Hepatocyte (in vitro differentiated cells): Measurements from ENCODE around the gene RGS3.

Experiments used
- EZH2 ChIP-seq: fragments of 200-600 bp; sonication (generic); IDR thresholded peaks from 2 replicates; pipeline ENCODE4 v1.6.1; 2016; ENCODE audit warnings: antibody characterized with exemption, mild to moderate bottlenecking, borderline replicate concordance
- TF ChIP-seq, protein P1 (sequence below): fragments of 200-600 bp; sonication (generic); IDR thresholded peaks from 2 replicates; pipeline ENCODE4 v1.5.1; 2016; ENCODE audit warnings: antibody characterized with exemption, mild to moderate bottlenecking; ENCODE audit not compliant: poor library complexity

DNA sequence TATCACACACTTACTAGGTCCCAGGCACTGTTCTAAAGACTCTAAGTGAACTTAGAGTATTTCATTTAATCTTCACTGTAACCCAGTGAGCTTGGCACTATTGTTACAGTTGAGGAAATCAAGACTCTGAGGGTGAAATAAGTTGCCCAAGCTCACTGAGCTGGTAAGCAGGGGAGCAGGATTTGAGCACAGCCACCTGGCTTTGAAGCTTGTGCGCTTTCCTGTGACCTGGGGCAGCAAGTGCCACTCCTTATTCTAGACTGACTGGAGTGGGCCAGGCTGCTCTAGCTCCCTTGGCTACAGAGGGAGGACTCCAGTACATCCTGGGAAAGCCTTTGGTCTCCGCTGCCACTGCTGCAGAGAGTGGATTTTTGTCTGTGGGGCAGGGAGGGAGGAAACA lies 50.0 kb downstream of the RGS3 start:
- TF ChIP-seq, protein P1, sequence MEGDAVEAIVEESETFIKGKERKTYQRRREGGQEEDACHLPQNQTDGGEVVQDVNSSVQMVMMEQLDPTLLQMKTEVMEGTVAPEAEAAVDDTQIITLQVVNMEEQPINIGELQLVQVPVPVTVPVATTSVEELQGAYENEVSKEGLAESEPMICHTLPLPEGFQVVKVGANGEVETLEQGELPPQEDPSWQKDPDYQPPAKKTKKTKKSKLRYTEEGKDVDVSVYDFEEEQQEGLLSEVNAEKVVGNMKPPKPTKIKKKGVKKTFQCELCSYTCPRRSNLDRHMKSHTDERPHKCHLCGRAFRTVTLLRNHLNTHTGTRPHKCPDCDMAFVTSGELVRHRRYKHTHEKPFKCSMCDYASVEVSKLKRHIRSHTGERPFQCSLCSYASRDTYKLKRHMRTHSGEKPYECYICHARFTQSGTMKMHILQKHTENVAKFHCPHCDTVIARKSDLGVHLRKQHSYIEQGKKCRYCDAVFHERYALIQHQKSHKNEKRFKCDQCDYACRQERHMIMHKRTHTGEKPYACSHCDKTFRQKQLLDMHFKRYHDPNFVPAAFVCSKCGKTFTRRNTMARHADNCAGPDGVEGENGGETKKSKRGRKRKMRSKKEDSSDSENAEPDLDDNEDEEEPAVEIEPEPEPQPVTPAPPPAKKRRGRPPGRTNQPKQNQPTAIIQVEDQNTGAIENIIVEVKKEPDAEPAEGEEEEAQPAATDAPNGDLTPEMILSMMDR = no peak
- TF ChIP-seq EZH2 = no peak
